Muscle layer of colon (tissue), 2 donors: ENCODE data around the gene FBXO24.

Experiments
- H3K27ac ChIP-seq: one replicate; pipeline ENCODE4 v1.7.0; 2013; ENCODE audit warnings: low read depth, mild to moderate bottlenecking, low read length, moderate library complexity
- H3K27me3 ChIP-seq, 2 donors: one replicate each; pipeline ENCODE4 v1.7.0; 2013; ENCODE audit warnings: low read length in 2 of 2, mild to moderate bottlenecking in 2 of 2; ENCODE audit not compliant: insufficient read depth in 2 of 2, control insufficient read depth in 1 of 2
- H3K36me3 ChIP-seq: one replicate; pipeline ENCODE4 v1.7.0; 2013; ENCODE audit warnings: mild to moderate bottlenecking, low read length; ENCODE audit not compliant: insufficient read depth
- H3K4me1 ChIP-seq: one replicate; pipeline ENCODE4 v1.7.0; 2013; ENCODE audit warnings: mild to moderate bottlenecking, low read length; ENCODE audit not compliant: insufficient read depth
- H3K4me3 ChIP-seq, 2 donors: one replicate each; pipeline ENCODE4 v1.7.0; 2013; ENCODE audit warnings: low read length in 2 of 2, low read depth in 1 of 2, mild to moderate bottlenecking in 1 of 2, moderate library complexity in 1 of 2
- H3K9ac ChIP-seq: one replicate; pipeline ENCODE4 v1.7.0; 2013; ENCODE audit warnings: low read length
- H3K9me3 ChIP-seq: one replicate; pipeline ENCODE4 v1.7.0; 2013; ENCODE audit warnings: mild to moderate bottlenecking, low read length
- donor health status: abdominal sarcoma.
- donor health status: Adenocarcinoma of cecum.

The FBXO24 gene

GRCh38 chr7:100613412-100614175 lies 27.5 kb downstream of the FBXO24 start:
- Histone ChIP-seq H3K4me3 (peak overlapping the region; percentile 73 to 77), H3K27ac (no peak overlapping the region), H3K36me3 (peaks cover 5% of the 10 kb centered on the region), H3K4me1 (peaks cover 10% of the 10 kb centered on the region), H3K27me3 (no peaks in the 10 kb centered on the region), H3K9me3 (no peaks in the 10 kb centered on the region), H3K9ac (peak overlapping the region; percentile 74)

- no peak overlapping the region for H3K9ac ChIP-seq
- peaks cover 5% of the 10 kb centered on the region for H3K36me3 ChIP-seq
- no peak overlapping the region for H3K4me3 ChIP-seq
- H3K27ac ChIP-seq, result no peak overlapping the region
- no peaks in the 10 kb centered on the region for H3K27me3 ChIP-seq
- peaks cover 10% of the 10 kb centered on the region for H3K4me1 ChIP-seq
- no peaks in the 10 kb centered on the region for H3K9me3 ChIP-seq
These were observed 28.3 kb downstream of the FBXO24 start for GRCh38 chr7:100614308-100614861.

GRCh38 chr7:100620239-100620638 lies 34.1 kb downstream of the FBXO24 start:
- H3K27ac ChIP-seq, result no peak overlapping the region
- peaks cover 5% of the 10 kb centered on the region for H3K36me3 ChIP-seq
- H3K27me3 ChIP-seq, result no peaks in the 10 kb centered on the region
- H3K9ac ChIP-seq, result no peak overlapping the region
- H3K4me3 ChIP-seq, result no peak overlapping the region
- H3K4me1 ChIP-seq, result no peaks in the 10 kb centered on the region
- H3K9me3 ChIP-seq, result no peaks in the 10 kb centered on the region

GRCh38 chr7:100620804-100621203 lies 34.7 kb downstream of the FBXO24 start:
- Histone ChIP-seq H3K4me1 (no peaks in the 10 kb centered on the region), H3K27ac (no peak overlapping the region), H3K36me3 (peaks cover 5% of the 10 kb centered on the region), H3K9ac (no peak overlapping the region), H3K4me3 (no peak overlapping the region), H3K9me3 (no peaks in the 10 kb centered on the region), H3K27me3 (no peaks in the 10 kb centered on the region)

- peaks cover 0 to 1% of the 10 kb centered on the region in 2 donors for H3K27me3 ChIP-seq
- H3K9ac ChIP-seq, result no peak overlapping the region
- no peaks in the 10 kb centered on the region for H3K9me3 ChIP-seq
- no peaks in the 10 kb centered on the region for H3K4me1 ChIP-seq
- no peak overlapping the region for H3K4me3 ChIP-seq
- peaks cover 4% of the 10 kb centered on the region for H3K36me3 ChIP-seq
- H3K27ac ChIP-seq, result no peak overlapping the region
These were observed 35.4 kb downstream of the FBXO24 start for GRCh38 chr7:100621554-100621953.

- no peaks in the 10 kb centered on the region for H3K4me1 ChIP-seq
- no peak overlapping the region for H3K27ac ChIP-seq
- no peaks in the 10 kb centered on the region for H3K9me3 ChIP-seq
- no peak overlapping the region for H3K9ac ChIP-seq
- peaks cover 0 to 16% of the 10 kb centered on the region in 2 donors for H3K27me3 ChIP-seq
- no peaks in the 10 kb centered on the region for H3K36me3 ChIP-seq
- no peak overlapping the region for H3K4me3 ChIP-seq
These were observed 38.1 kb downstream of the FBXO24 start for GRCh38 chr7:100623951-100624824.

- Histone ChIP-seq H3K27me3 (peaks cover 0 to 21% of the 10 kb centered on the region in 2 donors), H3K9me3 (no peaks in the 10 kb centered on the region), H3K4me3 (peak overlapping the region in 1 of 2 donors; percentile 32), H3K9ac (no peak overlapping the region), H3K27ac (no peak overlapping the region), H3K4me1 (no peaks in the 10 kb centered on the region), H3K36me3 (no peaks in the 10 kb centered on the region)
These were observed 39.9 kb downstream of the FBXO24 start for GRCh38 chr7:100626055-100626454.

GRCh38 chr7:100626530-100627237 lies 40.6 kb downstream of the FBXO24 start:
- H3K9ac ChIP-seq, result no peak overlapping the region
- no peaks in the 10 kb centered on the region for H3K36me3 ChIP-seq
- no peaks in the 10 kb centered on the region for H3K4me1 ChIP-seq
- no peak overlapping the region for H3K27ac ChIP-seq
- H3K9me3 ChIP-seq, result no peaks in the 10 kb centered on the region
- peaks cover 0 to 23% of the 10 kb centered on the region in 2 donors for H3K27me3 ChIP-seq
- peak overlapping the region in 1 of 2 donors; percentile 32 for H3K4me3 ChIP-seq

GRCh38 chr7:100627238-100627549 lies 41.1 kb downstream of the FBXO24 start:
- Histone ChIP-seq H3K27ac (no peak overlapping the region), H3K9ac (no peak overlapping the region), H3K9me3 (no peaks in the 10 kb centered on the region), H3K4me3 (no peak overlapping the region), H3K4me1 (no peaks in the 10 kb centered on the region), H3K27me3 (peaks cover 0 to 28% of the 10 kb centered on the region in 2 donors), H3K36me3 (no peaks in the 10 kb centered on the region)

GRCh38 chr7:100629117-100629716 lies 43.1 kb downstream of the FBXO24 start:
- no peak overlapping the region for H3K4me3 ChIP-seq
- no peaks in the 10 kb centered on the region for H3K36me3 ChIP-seq
- H3K9me3 ChIP-seq, result no peaks in the 10 kb centered on the region
- no peak overlapping the region for H3K9ac ChIP-seq
- no peak overlapping the region for H3K27ac ChIP-seq
- peaks cover 6 to 48% of the 10 kb centered on the region in 2 donors for H3K27me3 ChIP-seq
- H3K4me1 ChIP-seq, result peaks cover 12% of the 10 kb centered on the region

GRCh38 chr7:100630066-100630465 lies 43.9 kb downstream of the FBXO24 start:
- no peak overlapping the region for H3K27ac ChIP-seq
- H3K36me3 ChIP-seq, result no peaks in the 10 kb centered on the region
- peaks cover 6 to 49% of the 10 kb centered on the region in 2 donors for H3K27me3 ChIP-seq
- peaks cover 12% of the 10 kb centered on the region for H3K4me1 ChIP-seq
- H3K9me3 ChIP-seq, result no peaks in the 10 kb centered on the region
- H3K9ac ChIP-seq, result no peak overlapping the region
- no peak overlapping the region for H3K4me3 ChIP-seq
